ENCODE data around the gene HECTD3. TPM values are rescaled to one million over a fixed set of nuclear protein-coding genes. Genes with fewer than 3 reads are reported as not detected.
"Not testable (repeated sequence)": the region's sequence is repeated elsewhere in the genome, so short reads cannot be mapped to it uniquely, and the experiment has no call there.

HECTD3 gene
- total and polyA plus RNA-seq, 4 donors, result 15.9 to 32.9 (median 24.2) TPM

DNA sequence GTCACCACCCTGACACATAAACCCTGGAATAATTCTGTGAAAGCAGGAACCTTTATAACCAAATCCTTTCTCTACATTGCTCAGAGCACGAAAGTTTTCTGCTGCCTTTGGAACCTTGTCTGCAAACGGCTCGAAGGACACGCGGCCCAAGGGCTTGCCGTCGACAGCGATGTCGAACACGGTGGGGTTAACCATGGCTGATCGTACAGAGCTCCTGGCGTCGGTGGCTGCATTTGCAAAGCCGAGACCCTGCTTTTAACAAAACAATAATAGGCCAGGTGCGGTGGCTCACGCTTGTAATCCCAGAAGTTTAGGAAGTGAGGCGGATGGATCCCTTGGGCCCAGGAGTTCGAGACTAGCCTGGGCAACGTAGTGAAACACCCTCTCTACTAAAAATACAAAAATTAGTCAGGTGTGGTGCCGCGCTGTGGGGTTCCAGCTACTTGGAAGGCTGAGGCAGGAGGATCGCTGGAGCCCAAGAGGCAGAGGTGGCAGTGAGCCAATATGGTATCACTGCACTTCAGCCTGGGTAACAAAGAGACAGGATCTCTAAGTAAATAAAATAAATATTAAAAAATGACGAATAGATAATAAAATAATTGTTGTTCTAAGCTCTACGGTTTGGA is 22.5 kb downstream of the HECTD3 start:
- TF ChIP-seq GABPA (IDR thresholded peaks at IDR 0.05 in 1 of 2, conservative IDR thresholded peaks at IDR 0.05 in 1 of 2) (no peak), HNF4G (IDR thresholded peaks at IDR 0.05) (no peak), RAD21 (IDR thresholded peaks at IDR 0.05) (no peak), FOXA1 (IDR thresholded peaks at IDR 0.05) (no peak)
- TF ChIP-seq, protein P1, sequence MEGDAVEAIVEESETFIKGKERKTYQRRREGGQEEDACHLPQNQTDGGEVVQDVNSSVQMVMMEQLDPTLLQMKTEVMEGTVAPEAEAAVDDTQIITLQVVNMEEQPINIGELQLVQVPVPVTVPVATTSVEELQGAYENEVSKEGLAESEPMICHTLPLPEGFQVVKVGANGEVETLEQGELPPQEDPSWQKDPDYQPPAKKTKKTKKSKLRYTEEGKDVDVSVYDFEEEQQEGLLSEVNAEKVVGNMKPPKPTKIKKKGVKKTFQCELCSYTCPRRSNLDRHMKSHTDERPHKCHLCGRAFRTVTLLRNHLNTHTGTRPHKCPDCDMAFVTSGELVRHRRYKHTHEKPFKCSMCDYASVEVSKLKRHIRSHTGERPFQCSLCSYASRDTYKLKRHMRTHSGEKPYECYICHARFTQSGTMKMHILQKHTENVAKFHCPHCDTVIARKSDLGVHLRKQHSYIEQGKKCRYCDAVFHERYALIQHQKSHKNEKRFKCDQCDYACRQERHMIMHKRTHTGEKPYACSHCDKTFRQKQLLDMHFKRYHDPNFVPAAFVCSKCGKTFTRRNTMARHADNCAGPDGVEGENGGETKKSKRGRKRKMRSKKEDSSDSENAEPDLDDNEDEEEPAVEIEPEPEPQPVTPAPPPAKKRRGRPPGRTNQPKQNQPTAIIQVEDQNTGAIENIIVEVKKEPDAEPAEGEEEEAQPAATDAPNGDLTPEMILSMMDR (IDR thresholded peaks at IDR 0.05; ENCODE audit: low read depth, low read length, missing input control), result no peak
- TF ChIP-seq, protein P2, sequence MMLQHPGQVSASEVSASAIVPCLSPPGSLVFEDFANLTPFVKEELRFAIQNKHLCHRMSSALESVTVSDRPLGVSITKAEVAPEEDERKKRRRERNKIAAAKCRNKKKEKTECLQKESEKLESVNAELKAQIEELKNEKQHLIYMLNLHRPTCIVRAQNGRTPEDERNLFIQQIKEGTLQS (IDR thresholded peaks at IDR 0.05), result no peak
- H3K9ac ChIP-seq (ENCODE audit: low read depth in 1 of 2, low read length in 2 of 2), result no peak overlapping the region
- H3K27ac ChIP-seq (ENCODE audit: low read depth in 1 of 2, low read length in 2 of 2), result no peak overlapping the region
- no peaks in the 10 kb centered on the region for H3K36me3 ChIP-seq (ENCODE audit: control insufficient read depth in 4 of 4, insufficient read depth in 3 of 4, low read depth in 1 of 4, low read length in 3 of 4)
- no peak for DNase-seq (ENCODE audit: low spot score)
- peaks cover 0 to 14% (median 10%) of the 10 kb centered on the region in 4 donors for H3K4me1 ChIP-seq (ENCODE audit: control insufficient read depth in 4 of 4, insufficient read depth in 4 of 4, low read length in 3 of 4)
- no peaks in the 10 kb centered on the region for H3K9me3 ChIP-seq (ENCODE audit: control insufficient read depth in 4 of 4, low read length in 3 of 4)
- no peaks in the 10 kb centered on the region for H3K27me3 ChIP-seq (ENCODE audit: control insufficient read depth in 4 of 4, insufficient read depth in 4 of 4, low read length in 3 of 4)
- no peak overlapping the region for H3K4me3 ChIP-seq (ENCODE audit: low read depth in 1 of 3, low read length in 3 of 3)
- 94% methylated on average over 24 of the region's 24 CpGs for WGBS

DNA sequence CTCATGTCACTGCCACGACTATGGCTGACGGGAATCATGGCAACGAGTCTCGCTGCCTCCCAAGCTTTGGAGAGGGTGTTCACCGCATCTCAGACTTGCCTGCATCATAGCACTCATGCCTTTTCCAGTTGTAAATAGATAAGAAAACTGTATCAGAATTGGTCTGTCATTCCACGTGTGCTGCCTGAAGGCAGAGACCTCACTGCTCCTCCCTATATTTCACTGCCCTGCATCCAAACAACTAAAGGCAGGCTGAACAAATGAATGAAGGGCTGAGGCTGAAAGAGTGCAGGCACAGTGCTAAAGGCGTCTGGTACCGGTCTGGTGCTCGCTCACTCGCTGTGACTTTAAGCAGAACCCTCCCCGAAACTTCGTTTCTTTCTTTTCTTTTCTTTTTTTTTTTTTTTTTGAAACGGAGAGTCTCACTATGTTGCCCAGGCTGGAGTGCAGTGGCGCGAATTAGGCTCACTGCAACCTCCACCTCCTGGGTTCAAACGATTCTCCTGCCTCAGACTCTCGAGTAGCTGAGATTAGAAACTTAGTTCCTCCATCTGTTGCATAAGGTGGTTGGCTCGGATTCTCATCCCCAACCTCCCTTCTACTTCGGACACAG is 25.3 kb downstream of the HECTD3 start:
- Histone ChIP-seq H3K27ac (ENCODE audit: low read depth in 1 of 2, low read length in 2 of 2) (peak overlapping the region; percentile 78 to 83), H3K9me3 (ENCODE audit: control insufficient read depth in 4 of 4, low read length in 3 of 4) (no peaks in the 10 kb centered on the region)
- DNase-seq (ENCODE audit: low spot score), result no peak

DNA sequence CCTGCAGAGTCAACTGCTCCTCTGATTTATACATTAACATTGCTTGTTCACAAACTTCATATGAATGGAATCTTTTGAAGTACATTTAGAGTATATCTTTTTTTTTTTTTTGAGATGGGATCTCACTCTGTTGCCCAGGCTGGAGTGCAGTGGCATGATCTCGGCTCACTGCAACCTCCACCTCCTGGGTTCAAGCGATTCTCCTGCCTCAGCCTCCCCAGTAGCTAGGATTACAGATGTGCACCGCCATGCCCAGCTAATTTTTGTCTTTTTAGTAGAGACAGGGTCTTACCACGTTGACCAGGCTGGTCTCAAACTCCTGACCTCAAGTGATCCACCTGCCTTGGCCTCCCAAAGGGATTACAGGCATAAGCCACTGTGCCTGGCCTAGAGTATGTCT is 33.8 kb downstream of the HECTD3 start:
- H3K9ac ChIP-seq (ENCODE audit: low read depth in 1 of 2, low read length in 2 of 2); H3K27ac ChIP-seq (ENCODE audit: low read depth in 1 of 2, low read length in 2 of 2); H3K4me3 ChIP-seq (ENCODE audit: low read depth in 1 of 3, low read length in 3 of 3); H3K4me1 ChIP-seq (ENCODE audit: control insufficient read depth in 4 of 4, insufficient read depth in 4 of 4, low read length in 3 of 4); DNase-seq (ENCODE audit: low spot score); H3K9me3 ChIP-seq (ENCODE audit: control insufficient read depth in 4 of 4, low read length in 3 of 4); H3K27me3 ChIP-seq (ENCODE audit: control insufficient read depth in 4 of 4, insufficient read depth in 4 of 4, low read length in 3 of 4): not testable (repeated sequence)
- H3K36me3 ChIP-seq (ENCODE audit: control insufficient read depth in 4 of 4, insufficient read depth in 3 of 4, low read depth in 1 of 4, low read length in 3 of 4), result peaks cover 19 to 42% (median 34%) of the 10 kb centered on the region in 4 donors
- 96% methylated on average over 4 of the region's 4 CpGs for WGBS

More for the DNA sequence above, 25.3 kb downstream of the HECTD3 start:
- H3K4me3 ChIP-seq (ENCODE audit: low read depth in 1 of 3, low read length in 3 of 3), result peak overlapping the region; percentile 65 to 96 (median 89)
- H3K9ac ChIP-seq (ENCODE audit: low read depth in 1 of 2, low read length in 2 of 2), result peak overlapping the region; percentile 76 to 80
- WGBS, result 6% methylated on average over 19 of the region's 19 CpGs
- no peak for TF ChIP-seq SP1 (IDR thresholded peaks at IDR 0.05)
- TF ChIP-seq GABPA (IDR thresholded peaks at IDR 0.05 in 1 of 2, conservative IDR thresholded peaks at IDR 0.05 in 1 of 2), result no peak
- TF ChIP-seq, protein P2 (IDR thresholded peaks at IDR 0.05), result no peak
- no peak for TF ChIP-seq HNF4A (conservative IDR thresholded peaks at IDR 0.05)
- TF ChIP-seq, protein P3, sequence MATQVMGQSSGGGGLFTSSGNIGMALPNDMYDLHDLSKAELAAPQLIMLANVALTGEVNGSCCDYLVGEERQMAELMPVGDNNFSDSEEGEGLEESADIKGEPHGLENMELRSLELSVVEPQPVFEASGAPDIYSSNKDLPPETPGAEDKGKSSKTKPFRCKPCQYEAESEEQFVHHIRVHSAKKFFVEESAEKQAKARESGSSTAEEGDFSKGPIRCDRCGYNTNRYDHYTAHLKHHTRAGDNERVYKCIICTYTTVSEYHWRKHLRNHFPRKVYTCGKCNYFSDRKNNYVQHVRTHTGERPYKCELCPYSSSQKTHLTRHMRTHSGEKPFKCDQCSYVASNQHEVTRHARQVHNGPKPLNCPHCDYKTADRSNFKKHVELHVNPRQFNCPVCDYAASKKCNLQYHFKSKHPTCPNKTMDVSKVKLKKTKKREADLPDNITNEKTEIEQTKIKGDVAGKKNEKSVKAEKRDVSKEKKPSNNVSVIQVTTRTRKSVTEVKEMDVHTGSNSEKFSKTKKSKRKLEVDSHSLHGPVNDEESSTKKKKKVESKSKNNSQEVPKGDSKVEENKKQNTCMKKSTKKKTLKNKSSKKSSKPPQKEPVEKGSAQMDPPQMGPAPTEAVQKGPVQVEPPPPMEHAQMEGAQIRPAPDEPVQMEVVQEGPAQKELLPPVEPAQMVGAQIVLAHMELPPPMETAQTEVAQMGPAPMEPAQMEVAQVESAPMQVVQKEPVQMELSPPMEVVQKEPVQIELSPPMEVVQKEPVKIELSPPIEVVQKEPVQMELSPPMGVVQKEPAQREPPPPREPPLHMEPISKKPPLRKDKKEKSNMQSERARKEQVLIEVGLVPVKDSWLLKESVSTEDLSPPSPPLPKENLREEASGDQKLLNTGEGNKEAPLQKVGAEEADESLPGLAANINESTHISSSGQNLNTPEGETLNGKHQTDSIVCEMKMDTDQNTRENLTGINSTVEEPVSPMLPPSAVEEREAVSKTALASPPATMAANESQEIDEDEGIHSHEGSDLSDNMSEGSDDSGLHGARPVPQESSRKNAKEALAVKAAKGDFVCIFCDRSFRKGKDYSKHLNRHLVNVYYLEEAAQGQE (IDR thresholded peaks at IDR 0.05), result no peak
- H3K36me3 ChIP-seq (ENCODE audit: control insufficient read depth in 4 of 4, insufficient read depth in 3 of 4, low read depth in 1 of 4, low read length in 3 of 4), result peaks cover 0 to 5% (median 1%) of the 10 kb centered on the region in 4 donors
- no peaks in the 10 kb centered on the region for H3K27me3 ChIP-seq (ENCODE audit: control insufficient read depth in 4 of 4, insufficient read depth in 4 of 4, low read length in 3 of 4)
- H3K4me1 ChIP-seq (ENCODE audit: control insufficient read depth in 4 of 4, insufficient read depth in 4 of 4, low read length in 3 of 4), result peaks cover 0 to 14% (median 10%) of the 10 kb centered on the region in 4 donors

Measured in liver (tissue), 9 donors.